Measurements from ENCODE around the gene OR2T6. TPM values are rescaled to one million over a fixed set of nuclear protein-coding genes. Genes with fewer than 3 reads are reported as not detected.

Gene OR2T6
- not detected in 2 replicates for polyA plus RNA-seq (2011; rRNA removed)
- not detected in 2 replicates for polyA plus RNA-seq (2012; cell fraction: cytosol; rRNA removed)
- not detected in 2 replicates for polyA plus RNA-seq (2012; cell fraction: nucleus; rRNA removed)
- not detected in 3 replicates for polyA plus RNA-seq (2017; fragmentation: RNase III; extraction: RNeasy Plus Mini Kit Qiagen cat#74134 plus additional on column Dnase treatment)
- polyA minus RNA-seq (2011; rRNA and poly(A)+ RNA removed): not detected in 2 replicates

GRCh38 chr1:248375446-248375845 lies at the start of gene OR2T6:
Gene OR2T6 (plus strand): TSS chr1:248375746. CDS start chr1:248387609, 11,863 bp downstream.
- Histone ChIP-seq H3K4me2 (no peak within 1 kb of the TSS), H3K27ac (no peak within 1 kb of the TSS), H3K4me1 (no peaks in the 10 kb centered on the region), H3K4me3 (no peak within 1 kb of the TSS), H3K9me3 (peaks cover 2% of the 10 kb centered on the region; the same call in 1 of the 3 replicates)
- POLR2A ChIA-PET: no interaction called here
- TF ChIP-seq ELK1 (IDR thresholded peaks at IDR 0.05; ENCODE audit: low read depth, low read length) (no peak), FOSB (CRISPR knock-in tag; IDR thresholded peaks at IDR 0.05) (no peak), ZNF302 (CRISPR knock-in tag; IDR thresholded peaks at IDR 0.05) (no peak), HOXB5 (CRISPR knock-in tag; IDR thresholded peaks at IDR 0.05) (no peak), NFE2L2 (conservative IDR thresholded peaks at IDR 0.05; ENCODE audit: low read length) (no peak), JUNB (IDR thresholded peaks at IDR 0.05) (no peak), POLR2AphosphoS2 (conservative IDR thresholded peaks at IDR 0.05; ENCODE audit: low read length) (no peak), SMC3 (IDR thresholded peaks at IDR 0.05) (no peak), EHF (CRISPR knock-in tag; IDR thresholded peaks at IDR 0.05) (no peak), USF2 (IDR thresholded peaks at IDR 0.05) (no peak), MAZ (IDR thresholded peaks at IDR 0.05; ENCODE audit: borderline replicate concordance, low read depth, low read length) (no peak), FOSL2 (IDR thresholded peaks at IDR 0.05) (no peak), FOSL2 (CRISPR knock-in tag; IDR thresholded peaks at IDR 0.05) (no peak), CHD2 (IDR thresholded peaks at IDR 0.05; ENCODE audit: low read length, partially characterized antibody) (no peak)
- CTCF ChIA-PET: no interaction called here
- DNase-seq (ENCODE audit: low read depth in 1 of 2, low spot score in 1 of 2) (no peak), ATAC-seq (no peak), FAIRE-seq (no peak)

GRCh38 chr1:248343451-248343850 lies 32.1 kb upstream of the OR2T6 start:
- no peak for ATAC-seq
- WGBS (ENCODE audit: missing lambda C conversion rate): 3% methylated on average over 3 of the region's 3 CpGs

GRCh38 chr1:248348475-248348874 lies 27.1 kb upstream of the OR2T6 start, which contains the start of gene OR14C36:
Gene OR14C36 (plus strand): TSS chr1:248348775. CDS start chr1:248348775, 0 bp downstream.
- no peak for FAIRE-seq
- TF ChIP-seq USF2 (IDR thresholded peaks at IDR 0.05) (no peak), TP53 (CRISPR knock-in tag; IDR thresholded peaks at IDR 0.05) (no peak), CHD4 (IDR thresholded peaks at IDR 0.05; ENCODE audit: borderline replicate concordance) (no peak), RNF2 (IDR thresholded peaks at IDR 0.05; ENCODE audit: borderline replicate concordance, low read depth) (no peak), ZSCAN20 (CRISPR knock-in tag; IDR thresholded peaks at IDR 0.05) (no peak), ZC3H11A (IDR thresholded peaks at IDR 0.05) (no peak), REST (IDR thresholded peaks at IDR 0.05) (no peak), RCOR1 (IDR thresholded peaks at IDR 0.05; ENCODE audit: low read depth, low read length) (no peak), ATOH8 (CRISPR knock-in tag; IDR thresholded peaks at IDR 0.05; ENCODE audit: low read depth) (no peak), FOXS1 (CRISPR knock-in tag; IDR thresholded peaks at IDR 0.05) (no peak), NR3C1 (IDR thresholded peaks at IDR 0.05) (no peak)

More at GRCh38 chr1:248343451-248343850, 32.1 kb upstream of the OR2T6 start:
- ChIA-PET CTCF (no interaction called here), POLR2A (no interaction called here)
- no peak for DNase-seq (ENCODE audit: low read depth in 1 of 2, low spot score in 1 of 2)
- no peak overlapping the region for H3K4me3 ChIP-seq
- TF ChIP-seq RCOR1 (IDR thresholded peaks at IDR 0.05; ENCODE audit: low read depth, low read length) (no peak), POLR2AphosphoS2 (conservative IDR thresholded peaks at IDR 0.05; ENCODE audit: low read length) (no peak), CBX8 (IDR thresholded peaks at IDR 0.05) (no peak), USF2 (IDR thresholded peaks at IDR 0.05) (no peak), PHF8 (IDR thresholded peaks at IDR 0.05; ENCODE audit: borderline replicate concordance, low read depth) (no peak), GATA3 (IDR thresholded peaks at IDR 0.05; ENCODE audit: borderline replicate concordance) (no peak)
- H3K4me1 ChIP-seq: no peaks in the 10 kb centered on the region
- FAIRE-seq: no peak
- no peaks in the 10 kb centered on the region for H3K9me3 ChIP-seq
- no peak overlapping the region for H3K27ac ChIP-seq
- no peak overlapping the region for H3K4me2 ChIP-seq

More at GRCh38 chr1:248348475-248348874, 27.1 kb upstream of the OR2T6 start, which contains the start of gene OR14C36:
- ChIA-PET POLR2A (no interaction called here), CTCF (no interaction called here)
- no peaks in the 10 kb centered on the region for H3K9me3 ChIP-seq
- H3K4me3 ChIP-seq: no peak within 1 kb of the TSS
- ATAC-seq (no peak), DNase-seq (ENCODE audit: low read depth in 1 of 2, low spot score in 1 of 2) (no peak)
- under 1% methylated on average over 4 of the region's 4 CpGs for WGBS (ENCODE audit: missing lambda C conversion rate)
- no peak within 1 kb of the TSS for H3K27ac ChIP-seq
- no peak within 1 kb of the TSS for H3K4me2 ChIP-seq
- H3K4me1 ChIP-seq: no peaks in the 10 kb centered on the region
